Panc1 (cell line): ENCODE results near the gene MBOAT1. TPM values are rescaled to one million over a fixed set of nuclear protein-coding genes. Genes with fewer than 3 reads are reported as not detected.

Experiments used
- ATAC-seq: fragments of 200-7000 bp; cut with Tn5 transposase; 2 replicates; pipeline ENCODE4 v1.9.1; 2020; ENCODE audit warnings: mild to moderate bottlenecking, moderate library complexity
- BruUV-seq: library from RNA; stranded (reverse); fragments of 400-500 nt; replicated peaks from 2 replicates; lab custom pipeline; 2021; lab: Mats Ljungman, UMichigan
- CTCF ChIA-PET: fragments of 300-600 bp; sonication (Branson Sonifier 250); formaldehyde crosslinking; loops from one replicate; lab custom pipeline; 2022; ENCODE audit warnings: antibody characterized with exemption; lab: Charles Lee
- POLR2A ChIA-PET: fragments of 300-600 bp; sonication (Branson Sonifier 250); formaldehyde crosslinking; loops from one replicate; lab custom pipeline; 2022; ENCODE audit warnings: antibody characterized with exemption; lab: Charles Lee
- DNase-seq: peaks from one replicate; pipeline ENCODE4 v3.0.0-alpha.2; 2010; ENCODE audit warnings: low read depth, low spot score
- H3K27ac ChIP-seq: 2 replicates; pipeline ENCODE4 v1.5.1; 2011; ENCODE audit warnings: mild to moderate bottlenecking, low read length, inconsistent platforms
- H3K27me3 ChIP-seq: fragments of 200-500 bp; sonication (Bioruptor generic); 2 replicates; pipeline ENCODE4 v1.6.0; 2014; ENCODE audit warnings: low read length, inconsistent platforms; ENCODE audit not compliant: control insufficient read depth, insufficient read depth
- H3K36me3 ChIP-seq: fragments of 200-500 bp; sonication (Bioruptor generic); 2 replicates; pipeline ENCODE4 v1.5.1; 2014; ENCODE audit warnings: inconsistent platforms, mild to moderate bottlenecking, low read length, moderate library complexity; ENCODE audit not compliant: control insufficient read depth, insufficient read depth
- H3K4me1 ChIP-seq: 2 replicates; pipeline ENCODE4 v1.5.1; 2011; ENCODE audit warnings: inconsistent platforms, mild to moderate bottlenecking, low read length, moderate library complexity; ENCODE audit not compliant: control insufficient read depth, insufficient read depth
- H3K4me3 ChIP-seq, 2 experiments: 2 replicates each; pipeline ENCODE4 v1.5.1; 2011 to 2012; ENCODE audit warnings: low read depth in 2 of 2, low read length in 2 of 2, mild to moderate bottlenecking in 2 of 2, inconsistent platforms in 1 of 2, moderate library complexity in 1 of 2
- H3K9me3 ChIP-seq: fragments of 200-500 bp; sonication (Bioruptor generic); 2 replicates; pipeline ENCODE4 v1.5.1; 2014; ENCODE audit warnings: low read depth, mild to moderate bottlenecking, inconsistent platforms, low read length, moderate library complexity; ENCODE audit not compliant: control insufficient read depth, insufficient read depth
- CTCF ChIP-seq: fragments of 450-650 bp; IDR thresholded peaks from 2 replicates; pipeline ENCODE4 v1.5.1; 2017; ENCODE audit warnings: mild to moderate bottlenecking
- POLR2AphosphoS5 ChIP-seq: IDR thresholded peaks from 2 replicates; pipeline ENCODE4 v1.6.1; 2012; ENCODE audit warnings: mild to moderate bottlenecking, low read depth, low read length, moderate library complexity
- SIN3A ChIP-seq: IDR thresholded peaks from 2 replicates; pipeline ENCODE4 v1.6.1; 2012; ENCODE audit warnings: low read depth, mild to moderate bottlenecking, low read length, moderate library complexity, borderline replicate concordance; ENCODE audit not compliant: insufficient read depth
- TCF7L2 ChIP-seq: IDR thresholded peaks from 2 replicates; pipeline ENCODE4 v1.6.1; 2011; ENCODE audit warnings: mild to moderate bottlenecking, low read depth, low read length, inconsistent platforms
- in situ Hi-C: cut with HindIII; loops from 2 replicates; pipeline ENCODE4 v1.10.0; 2016; ENCODE audit warnings: low sequenced_read_pairs, low pct_unique_long_range_greater_than_20kb
- intact Hi-C: fragments of 100-400 bp; cut with micrococcal nuclease; formaldehyde crosslinking; loops from one replicate; pipeline ENCODE4 v1.10.0; 2022; ENCODE audit not compliant: unreplicated experiment
- total RNA-seq: library from RNA; stranded (reverse); gene quantifications from one replicate; pipeline ENCODE4 v1.2.1, GENCODE V29; 2021; ENCODE audit not compliant: unreplicated experiment
- TF ChIP-seq, protein P1 (sequence below), 2 experiments: IDR thresholded peaks; 2 replicates each; pipeline ENCODE4 v1.6.1; 2011 to 2012; ENCODE audit warnings: low read depth in 2 of 2, control low read depth in 1 of 2, low read length in 1 of 2, mild to moderate bottlenecking in 1 of 2, moderate library complexity in 1 of 2; ENCODE audit not compliant: insufficient read depth in 1 of 2

MBOAT1 gene
- total RNA-seq, 1 experiment from 2014 or later = 15.1 TPM

DNA sequence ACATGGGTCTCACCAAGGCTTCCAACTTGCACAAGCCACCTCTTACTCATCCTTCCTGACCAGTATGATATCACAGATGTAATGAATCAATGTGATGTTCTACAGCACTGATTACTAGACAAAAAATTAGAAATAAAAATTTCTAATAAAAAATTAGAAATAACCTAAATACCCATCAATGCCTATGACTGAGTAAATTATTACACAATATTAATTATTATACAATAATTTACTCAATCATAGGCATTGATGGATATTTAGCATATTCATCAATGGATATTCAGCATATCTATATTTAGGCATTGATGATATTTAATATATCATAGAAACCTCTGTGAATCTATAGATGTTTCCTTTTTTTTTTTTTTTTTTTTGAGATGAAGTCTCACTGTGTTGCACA lies 43.2 kb upstream of the MBOAT1 start:
- no peak for DNase-seq
- no peaks in the 10 kb centered on the region for H3K27me3 ChIP-seq
- in situ Hi-C loops (no loop called here), intact Hi-C loops (no loop called here)
- no peaks in the 10 kb centered on the region for H3K36me3 ChIP-seq
- POLR2A ChIA-PET = no interaction called here
- no peak overlapping the region for H3K27ac ChIP-seq
- no TSS peak for BruUV-seq
- no peak overlapping the region for H3K4me3 ChIP-seq
- CTCF ChIA-PET = no interaction called here
- no peaks in the 10 kb centered on the region for H3K9me3 ChIP-seq
- ATAC-seq = no peak
- no peak for TF ChIP-seq SIN3A
- TF ChIP-seq POLR2AphosphoS5 = no peak
- TF ChIP-seq TCF7L2 = no peak
- no peak for TF ChIP-seq CTCF
- TF ChIP-seq, protein P1, sequence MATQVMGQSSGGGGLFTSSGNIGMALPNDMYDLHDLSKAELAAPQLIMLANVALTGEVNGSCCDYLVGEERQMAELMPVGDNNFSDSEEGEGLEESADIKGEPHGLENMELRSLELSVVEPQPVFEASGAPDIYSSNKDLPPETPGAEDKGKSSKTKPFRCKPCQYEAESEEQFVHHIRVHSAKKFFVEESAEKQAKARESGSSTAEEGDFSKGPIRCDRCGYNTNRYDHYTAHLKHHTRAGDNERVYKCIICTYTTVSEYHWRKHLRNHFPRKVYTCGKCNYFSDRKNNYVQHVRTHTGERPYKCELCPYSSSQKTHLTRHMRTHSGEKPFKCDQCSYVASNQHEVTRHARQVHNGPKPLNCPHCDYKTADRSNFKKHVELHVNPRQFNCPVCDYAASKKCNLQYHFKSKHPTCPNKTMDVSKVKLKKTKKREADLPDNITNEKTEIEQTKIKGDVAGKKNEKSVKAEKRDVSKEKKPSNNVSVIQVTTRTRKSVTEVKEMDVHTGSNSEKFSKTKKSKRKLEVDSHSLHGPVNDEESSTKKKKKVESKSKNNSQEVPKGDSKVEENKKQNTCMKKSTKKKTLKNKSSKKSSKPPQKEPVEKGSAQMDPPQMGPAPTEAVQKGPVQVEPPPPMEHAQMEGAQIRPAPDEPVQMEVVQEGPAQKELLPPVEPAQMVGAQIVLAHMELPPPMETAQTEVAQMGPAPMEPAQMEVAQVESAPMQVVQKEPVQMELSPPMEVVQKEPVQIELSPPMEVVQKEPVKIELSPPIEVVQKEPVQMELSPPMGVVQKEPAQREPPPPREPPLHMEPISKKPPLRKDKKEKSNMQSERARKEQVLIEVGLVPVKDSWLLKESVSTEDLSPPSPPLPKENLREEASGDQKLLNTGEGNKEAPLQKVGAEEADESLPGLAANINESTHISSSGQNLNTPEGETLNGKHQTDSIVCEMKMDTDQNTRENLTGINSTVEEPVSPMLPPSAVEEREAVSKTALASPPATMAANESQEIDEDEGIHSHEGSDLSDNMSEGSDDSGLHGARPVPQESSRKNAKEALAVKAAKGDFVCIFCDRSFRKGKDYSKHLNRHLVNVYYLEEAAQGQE (IDR thresholded peaks at IDR 0.05; ENCODE audit: insufficient read depth in 1 of 2, low read depth in 2 of 2, low read length in 1 of 2) = no peak
- H3K4me1 ChIP-seq = no peaks in the 10 kb centered on the region

DNA sequence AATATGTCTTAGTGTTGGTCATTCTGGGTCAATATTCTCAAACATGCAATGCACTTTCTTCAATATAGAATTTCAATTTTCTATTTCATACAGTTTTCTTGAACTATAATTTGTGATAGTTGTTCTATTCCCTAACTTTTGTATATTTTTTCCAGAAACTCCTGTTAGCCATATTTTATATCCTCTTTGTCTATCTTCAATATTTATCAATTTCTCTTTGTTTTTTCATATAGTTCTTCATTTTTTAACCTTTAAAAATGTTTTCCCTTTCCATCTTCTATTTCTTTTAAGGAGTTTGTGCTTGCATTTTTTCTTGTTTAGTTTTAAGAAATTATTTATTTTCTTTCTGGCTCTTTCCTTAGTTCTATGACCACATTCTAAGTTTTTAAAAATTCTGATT lies 42.0 kb upstream of the MBOAT1 start:
- H3K27me3 ChIP-seq = no peaks in the 10 kb centered on the region
- no peak overlapping the region for H3K4me3 ChIP-seq
- ATAC-seq (no peak), DNase-seq (no peak)
- intact Hi-C loops (no loop called here), in situ Hi-C loops (no loop called here)
- H3K4me1 ChIP-seq = no peaks in the 10 kb centered on the region
- ChIA-PET CTCF (no interaction called here), POLR2A (no interaction called here)
- no peak overlapping the region for H3K27ac ChIP-seq
- H3K9me3 ChIP-seq = no peaks in the 10 kb centered on the region
- no TSS peak for BruUV-seq
- TF ChIP-seq, protein P1 (IDR thresholded peaks at IDR 0.05; ENCODE audit: insufficient read depth in 1 of 2, low read depth in 2 of 2, low read length in 1 of 2) = no peak
- no peak for TF ChIP-seq CTCF
- no peak for TF ChIP-seq TCF7L2
- TF ChIP-seq SIN3A = no peak
- no peak for TF ChIP-seq POLR2AphosphoS5
- no peaks in the 10 kb centered on the region for H3K36me3 ChIP-seq
